Natural killer cell (primary cell): Measurements from ENCODE around the gene PSMD6. TPM values are rescaled to one million over a fixed set of nuclear protein-coding genes. Genes with fewer than 3 reads are reported as not detected.

Source experiments
- ATAC-seq, 3 donors: fragments of 150-1000 bp in 2 of 3; fragments of 200-7000 bp in 1 of 3; cut with Tn5 transposase; 1 replicate in 1 of 3; 2 replicates in 2 of 3; pipeline ENCODE4 v1.10.0; 2021; ENCODE audit warnings: mild to moderate bottlenecking in 2 of 3, moderate library complexity in 2 of 3
- DNase-seq, 2 donors: peaks; one replicate each; pipeline versions ENCODE4 v3.0.0 to v3.0.0-alpha.2; 2013 to 2021; ENCODE audit warnings: mixed read lengths in 1 of 2
- H3K27ac ChIP-seq: one replicate; pipeline ENCODE4 v1.5.1; 2013; ENCODE audit warnings: mild to moderate bottlenecking, low read length
- H3K27me3 ChIP-seq: one replicate; pipeline ENCODE4 v1.6.1; 2013; ENCODE audit warnings: low read length; ENCODE audit not compliant: control insufficient read depth, insufficient read depth
- H3K36me3 ChIP-seq: one replicate; pipeline ENCODE4 v1.6.1; 2013; ENCODE audit warnings: low read length; ENCODE audit not compliant: control insufficient read depth, insufficient read depth
- H3K4me1 ChIP-seq: one replicate; pipeline ENCODE4 v1.6.1; 2013; ENCODE audit warnings: low read length; ENCODE audit not compliant: control insufficient read depth, insufficient read depth
- H3K4me3 ChIP-seq: one replicate; pipeline ENCODE4 v1.5.1; 2013; ENCODE audit warnings: low read length
- H3K9me3 ChIP-seq: one replicate; pipeline ENCODE4 v1.6.1; 2013; ENCODE audit warnings: low read length; ENCODE audit not compliant: control insufficient read depth, insufficient read depth
- H3K27ac Mint-ChIP-seq, 2 donors: one replicate each; pipeline ENCODE4 v1.8.0; 2022; ENCODE audit warnings: mild to moderate bottlenecking in 2 of 2, mixed read lengths in 2 of 2, moderate library complexity in 1 of 2
- H3K27me3 Mint-ChIP-seq, 2 donors: one replicate each; pipeline ENCODE4 v1.8.0; 2022; ENCODE audit warnings: low read depth in 2 of 2, mixed read lengths in 2 of 2
- H3K36me3 Mint-ChIP-seq: one replicate; pipeline ENCODE4 v1.8.0; 2022; ENCODE audit warnings: mixed read lengths
- H3K4me1 Mint-ChIP-seq, 2 donors: one replicate each; pipeline ENCODE4 v1.8.0; 2022; ENCODE audit warnings: mixed read lengths in 2 of 2
- H3K4me3 Mint-ChIP-seq: one replicate; pipeline ENCODE4 v1.8.0; 2022; ENCODE audit warnings: mild to moderate bottlenecking, moderate library complexity, mixed read lengths
- H3K9me3 Mint-ChIP-seq, 2 donors: one replicate each; pipeline ENCODE4 v1.8.0; 2022; ENCODE audit warnings: mixed read lengths in 2 of 2
- WGBS: methylation state at CpG from one replicate; pipeline ENCODE4 v1.1.7; 2013; ENCODE audit warnings: missing lambda C conversion rate; ENCODE audit not compliant: insufficient coverage; 5-methylcytosine and 5-hydroxymethylcytosine counted together
- intact Hi-C: fragments of 100-400 bp; cut with micrococcal nuclease; formaldehyde crosslinking; loops from one replicate; pipeline ENCODE4 v1.14.2; 2022
- total RNA-seq, 4 donors: library from RNA; stranded (reverse); fragments of 120-200 nt in 1 of 4; gene quantifications; one replicate each; pipeline versions ENCODE4 v1.2.3 to v1.2.4, GENCODE V29; 2013 to 2022
- TF ChIP-seq, protein P1 (sequence below): fragments of 200-600 bp; IDR thresholded peaks from one replicate; pipeline ENCODE4 v1.8.0; 2022; ENCODE audit warnings: antibody characterized with exemption

The PSMD6 gene
- total RNA-seq, 3 donors from 2014 or later (not counting 1 experiment from before 2014, with no cell fraction given) = 84.4 to 105 (median 102) TPM

DNA sequence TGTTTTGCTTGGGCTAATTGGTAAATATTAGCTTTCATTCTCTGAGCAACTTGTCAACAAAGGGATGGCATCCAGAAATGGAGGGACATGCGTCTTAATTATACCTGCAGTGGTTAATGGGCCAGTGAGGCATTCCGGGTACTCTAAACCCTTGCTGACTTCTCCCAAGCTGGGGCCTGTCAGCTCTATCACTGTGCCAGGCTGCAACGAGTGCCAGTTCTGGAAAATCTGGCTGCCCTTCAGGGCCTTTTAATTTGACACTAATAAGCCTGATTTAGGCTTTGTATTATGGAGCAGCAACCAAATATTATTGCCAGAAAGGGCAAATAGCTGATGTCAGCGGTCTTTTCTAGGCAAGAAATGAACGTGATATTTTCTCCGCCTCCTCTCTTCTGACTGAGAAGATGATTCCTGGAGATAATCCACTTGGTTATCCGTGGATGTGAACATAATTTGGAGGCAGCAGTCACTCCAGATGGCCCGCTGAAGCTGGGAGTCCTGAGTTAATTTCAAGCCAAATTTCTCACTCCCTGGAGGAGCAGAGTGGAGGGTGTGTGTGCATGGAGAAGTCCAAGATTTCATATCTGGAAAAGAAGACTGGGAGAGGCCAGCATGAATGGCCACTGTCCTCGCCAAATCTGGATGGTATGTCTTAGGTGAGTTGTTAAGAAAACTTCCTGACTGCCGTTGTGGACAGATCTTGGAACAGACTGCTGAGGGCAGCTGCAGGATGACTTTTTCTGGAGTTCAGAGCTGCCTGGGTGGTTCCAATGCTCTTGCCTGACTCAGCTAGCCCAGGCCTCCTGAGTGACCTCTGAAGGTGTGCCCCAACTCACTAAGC is 44.4 kb upstream of the PSMD6 start:
- H3K36me3 ChIP-seq = no peaks in the 10 kb centered on the region
- H3K27me3 Mint-ChIP-seq = peaks cover 17 to 21% of the 10 kb centered on the region in 2 donors
- 86% methylated on average over 10 of the region's 10 CpGs for WGBS
- no peak for DNase-seq
- intact Hi-C loops = no loop called here
- H3K4me1 Mint-ChIP-seq = no peaks in the 10 kb centered on the region
- no peaks in the 10 kb centered on the region for H3K36me3 Mint-ChIP-seq
- H3K4me3 Mint-ChIP-seq = no peak overlapping the region
- H3K27ac Mint-ChIP-seq = no peak overlapping the region
- H3K27ac ChIP-seq = no peak overlapping the region
- TF ChIP-seq, protein P1, sequence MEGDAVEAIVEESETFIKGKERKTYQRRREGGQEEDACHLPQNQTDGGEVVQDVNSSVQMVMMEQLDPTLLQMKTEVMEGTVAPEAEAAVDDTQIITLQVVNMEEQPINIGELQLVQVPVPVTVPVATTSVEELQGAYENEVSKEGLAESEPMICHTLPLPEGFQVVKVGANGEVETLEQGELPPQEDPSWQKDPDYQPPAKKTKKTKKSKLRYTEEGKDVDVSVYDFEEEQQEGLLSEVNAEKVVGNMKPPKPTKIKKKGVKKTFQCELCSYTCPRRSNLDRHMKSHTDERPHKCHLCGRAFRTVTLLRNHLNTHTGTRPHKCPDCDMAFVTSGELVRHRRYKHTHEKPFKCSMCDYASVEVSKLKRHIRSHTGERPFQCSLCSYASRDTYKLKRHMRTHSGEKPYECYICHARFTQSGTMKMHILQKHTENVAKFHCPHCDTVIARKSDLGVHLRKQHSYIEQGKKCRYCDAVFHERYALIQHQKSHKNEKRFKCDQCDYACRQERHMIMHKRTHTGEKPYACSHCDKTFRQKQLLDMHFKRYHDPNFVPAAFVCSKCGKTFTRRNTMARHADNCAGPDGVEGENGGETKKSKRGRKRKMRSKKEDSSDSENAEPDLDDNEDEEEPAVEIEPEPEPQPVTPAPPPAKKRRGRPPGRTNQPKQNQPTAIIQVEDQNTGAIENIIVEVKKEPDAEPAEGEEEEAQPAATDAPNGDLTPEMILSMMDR = no peak
- no peak overlapping the region for H3K4me3 ChIP-seq
- no peaks in the 10 kb centered on the region for H3K4me1 ChIP-seq
- H3K27me3 ChIP-seq = no peaks in the 10 kb centered on the region
- no peaks in the 10 kb centered on the region for H3K9me3 ChIP-seq
- ATAC-seq = no peak
- peaks cover 0 to 2% of the 10 kb centered on the region in 2 donors for H3K9me3 Mint-ChIP-seq

DNA sequence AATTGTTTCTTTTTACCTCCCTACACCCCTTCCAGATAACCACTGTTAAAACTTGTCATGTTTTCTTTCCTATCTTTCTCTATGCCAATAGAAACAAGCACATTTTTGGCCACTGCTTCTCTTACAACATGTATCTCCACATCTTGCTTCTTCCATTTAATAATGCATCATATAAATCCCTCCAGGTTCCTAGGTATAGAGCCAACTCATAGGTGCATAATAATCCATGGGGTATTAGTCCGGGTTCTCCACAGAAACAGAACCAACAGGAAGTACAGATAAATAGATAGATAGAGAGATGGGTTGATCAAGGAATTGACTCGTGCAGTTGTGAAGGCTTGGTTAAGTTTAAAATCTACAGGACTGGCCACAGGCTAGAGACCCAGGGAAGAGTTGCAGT is 41.5 kb upstream of the PSMD6 start:
- H3K27me3 ChIP-seq = no peaks in the 10 kb centered on the region
- intact Hi-C loops = no loop called here
- H3K9me3 Mint-ChIP-seq = no peaks in the 10 kb centered on the region
- TF ChIP-seq, protein P1 = no peak
- 89% methylated on average over 2 of the region's 2 CpGs for WGBS
- H3K4me1 ChIP-seq = no peaks in the 10 kb centered on the region
- no peaks in the 10 kb centered on the region for H3K36me3 ChIP-seq
- DNase-seq (no peak), ATAC-seq (no peak)
- H3K36me3 Mint-ChIP-seq = no peaks in the 10 kb centered on the region
- H3K4me1 Mint-ChIP-seq = no peaks in the 10 kb centered on the region
- H3K27me3 Mint-ChIP-seq = peaks cover 5 to 12% of the 10 kb centered on the region in 2 donors
- no peak overlapping the region for H3K4me3 ChIP-seq
- no peaks in the 10 kb centered on the region for H3K9me3 ChIP-seq
- no peak overlapping the region for H3K4me3 Mint-ChIP-seq
- H3K27ac Mint-ChIP-seq = no peak overlapping the region
- H3K27ac ChIP-seq = no peak overlapping the region

DNA sequence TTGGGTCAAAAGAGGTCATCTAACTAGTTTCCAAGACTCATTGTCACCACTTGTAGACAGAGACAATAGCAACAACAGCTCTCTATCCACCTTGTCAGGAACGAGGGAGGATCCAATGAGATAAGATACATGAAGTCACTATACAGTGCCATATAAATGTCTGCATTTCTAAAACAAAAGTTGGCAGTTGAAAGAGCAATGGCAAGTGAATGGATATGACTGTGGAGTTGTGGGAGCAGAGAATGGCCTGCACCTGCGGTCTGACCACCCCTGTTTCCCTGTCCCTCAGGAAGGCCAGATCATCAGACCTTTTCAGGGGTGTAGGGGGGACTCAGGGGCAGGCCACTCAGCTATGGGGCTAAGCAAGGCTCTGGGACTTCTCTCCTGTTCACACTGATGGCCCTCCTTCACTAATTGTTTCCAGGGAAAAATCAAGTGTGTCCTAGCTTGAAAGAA is 40.7 kb upstream of the PSMD6 start:
- H3K27ac ChIP-seq = no peak overlapping the region
- H3K4me3 Mint-ChIP-seq = no peak overlapping the region
- no peak for ATAC-seq
- no peaks in the 10 kb centered on the region for H3K4me1 Mint-ChIP-seq
- H3K9me3 Mint-ChIP-seq = no peaks in the 10 kb centered on the region
- no peaks in the 10 kb centered on the region for H3K36me3 ChIP-seq
- no peak overlapping the region for H3K4me3 ChIP-seq
- no peak for DNase-seq
- H3K36me3 Mint-ChIP-seq = no peaks in the 10 kb centered on the region
- WGBS = 75% methylated on average over 1 of the region's 2 CpGs
- TF ChIP-seq, protein P1 = no peak
- H3K27me3 Mint-ChIP-seq = peaks cover 8 to 19% of the 10 kb centered on the region in 2 donors
- intact Hi-C loops = no loop called here
- no peaks in the 10 kb centered on the region for H3K4me1 ChIP-seq
- H3K27me3 ChIP-seq = no peaks in the 10 kb centered on the region
- no peak overlapping the region for H3K27ac Mint-ChIP-seq
- H3K9me3 ChIP-seq = no peaks in the 10 kb centered on the region
